ENCODE results near the gene KIAA1958. TPM values are rescaled to one million over a fixed set of nuclear protein-coding genes. Genes with fewer than 3 reads are reported as not detected.
A peak's percentile ranks its signal among the peaks of the same experiment; 100 is the strongest.
"Not testable (repeated sequence)": the region's sequence is repeated elsewhere in the genome, so short reads cannot be mapped to it uniquely, and the experiment has no call there.

KIAA1958 gene
- polyA plus RNA-seq, 1 of the 3 experiments (the other 2 are of a cell fraction) = 1.6 TPM

GRCh38 chr9:112665347-112665746 is 178.7 kb downstream of the KIAA1958 start (continued):
- TF ChIP-seq PBX3 (IDR thresholded peaks at IDR 0.05) (no peak), CTCF (IDR thresholded peaks at IDR 0.05) (peak; percentile 52), YY1 (IDR thresholded peaks at IDR 0.05; ENCODE audit: low read depth) (no peak), NRF1 (IDR thresholded peaks at IDR 0.05; ENCODE audit: low read depth, low read length) (no peak)

DNA sequence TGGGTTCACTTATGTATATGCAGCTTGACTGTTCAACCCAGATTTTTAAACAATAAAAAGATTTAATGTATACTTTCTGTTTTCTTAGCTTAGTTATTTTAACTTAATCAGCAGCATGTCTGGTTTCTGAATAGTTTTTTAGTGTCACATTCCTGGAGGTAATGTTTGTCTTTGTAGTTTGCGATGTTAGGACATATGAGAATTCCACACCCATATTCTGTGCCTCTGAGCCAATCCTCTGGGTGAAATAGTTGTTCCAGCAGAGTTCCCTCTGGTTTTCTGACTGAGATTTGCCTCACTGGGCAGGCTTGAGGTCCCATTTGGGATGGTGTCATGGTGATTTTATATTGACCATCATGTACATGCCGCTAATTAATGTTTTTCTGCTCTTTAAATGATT is 182.7 kb downstream of the KIAA1958 start:
- no peaks in the 10 kb centered on the region for H3K9me3 ChIP-seq

GRCh38 chr9:112670991-112671625 is 184.5 kb downstream of the KIAA1958 start:
- ChIA-PET POLR2A (no interaction called here), CTCF (interaction anchor here (0.6 kb wide), 1 partner anchor 40 kb away, joined by 3 read pairs; no protein-coding TSS in a partner anchor)
- H3F3A ChIP-seq (replicated peaks; ENCODE audit: insufficient read depth) = no peaks in the 10 kb centered on the region
- TF ChIP-seq NRF1 (IDR thresholded peaks at IDR 0.05; ENCODE audit: low read depth, low read length) = no peak
- TF ChIP-seq YY1 (IDR thresholded peaks at IDR 0.05; ENCODE audit: low read depth) = no peak
- no peak for TF ChIP-seq EP300 (IDR thresholded peaks at IDR 0.05; ENCODE audit: borderline replicate concordance in 1 of 2, low read depth in 1 of 2, low read length in 1 of 2)
- no peak for TF ChIP-seq NFIC (IDR thresholded peaks at IDR 0.05; ENCODE audit: borderline replicate concordance)
- TF ChIP-seq TCF12 (IDR thresholded peaks at IDR 0.05) = no peak
- H2AFZ ChIP-seq (ENCODE audit: low read depth) = no peak overlapping the region
- no peaks in the 10 kb centered on the region for H3K27me3 ChIP-seq (ENCODE audit: insufficient read depth)
- no peak overlapping the region for H3K9ac ChIP-seq
- no peaks in the 10 kb centered on the region for H3K4me1 ChIP-seq (ENCODE audit: control insufficient read depth in 1 of 2, insufficient read depth in 2 of 2, low read depth in 1 of 2, low read length in 1 of 2)
- no peak overlapping the region for H3K27ac ChIP-seq (ENCODE audit: low read depth in 2 of 2, low read length in 1 of 2)
- H3K4me2 ChIP-seq = no peak overlapping the region
- no peaks in the 10 kb centered on the region for H3K9me2 ChIP-seq
- H3K79me2 ChIP-seq (ENCODE audit: insufficient read depth) = no peaks in the 10 kb centered on the region
- H3K36me3 ChIP-seq (replicated peaks in 1 of 2; ENCODE audit: control insufficient read depth in 1 of 2, insufficient read depth in 2 of 2, low read length in 1 of 2) = no peaks in the 10 kb centered on the region
- no peaks in the 10 kb centered on the region for H4K20me1 ChIP-seq (ENCODE audit: insufficient read depth)
- no peaks in the 10 kb centered on the region for H3K9me3 ChIP-seq
- no peak overlapping the region for H3K4me3 ChIP-seq (ENCODE audit: low read depth in 2 of 2, low read length in 1 of 2)
- 85% methylated on average over 7 of the region's 7 CpGs for whole genome bisulfite sequencing (ENCODE audit: low lambda C conversion rate)
- DNase-seq = no peak

More for the DNA sequence above, 182.7 kb downstream of the KIAA1958 start:
- DNase-seq = no peak
- Histone ChIP-seq H3F3A (replicated peaks; ENCODE audit: insufficient read depth) (peaks cover 5% of the 10 kb centered on the region), H3K4me2 (no peak overlapping the region), H3K9ac (no peak overlapping the region), H3K27me3 (ENCODE audit: insufficient read depth) (no peaks in the 10 kb centered on the region), H3K4me1 (ENCODE audit: control insufficient read depth in 1 of 2, insufficient read depth in 2 of 2, low read depth in 1 of 2, low read length in 1 of 2) (peaks cover 0 to 7% of the 10 kb centered on the region in 2 experiments; a peak in 1 of 4 replicates), H3K4me3 (ENCODE audit: low read depth in 2 of 2, low read length in 1 of 2) (no peak overlapping the region), H3K36me3 (replicated peaks in 1 of 2; ENCODE audit: control insufficient read depth in 1 of 2, insufficient read depth in 2 of 2, low read length in 1 of 2) (no peaks in the 10 kb centered on the region), H4K20me1 (ENCODE audit: insufficient read depth) (no peaks in the 10 kb centered on the region), H3K27ac (ENCODE audit: low read depth in 2 of 2, low read length in 1 of 2) (no peak overlapping the region), H3K79me2 (ENCODE audit: insufficient read depth) (no peaks in the 10 kb centered on the region), H3K9me2 (no peaks in the 10 kb centered on the region), H2AFZ (ENCODE audit: low read depth) (no peak overlapping the region)
- no peak for TF ChIP-seq NRF1 (IDR thresholded peaks at IDR 0.05; ENCODE audit: low read depth, low read length)
- no peak for TF ChIP-seq TAF1 (IDR thresholded peaks at IDR 0.05; ENCODE audit: borderline replicate concordance, low read depth, low read length)
- no peak for TF ChIP-seq TEAD4 (IDR thresholded peaks at IDR 0.05; ENCODE audit: borderline replicate concordance, insufficient read depth)
- TF ChIP-seq MEF2A (IDR thresholded peaks at IDR 0.05; ENCODE audit: borderline replicate concordance, low read depth) = no peak
- no peak for TF ChIP-seq SMC3 (IDR thresholded peaks at IDR 0.05; ENCODE audit: low read depth, low read length)
- no peak for TF ChIP-seq FOXM1 (IDR thresholded peaks at IDR 0.05; ENCODE audit: low read depth)
- POLR2A ChIA-PET = no interaction called here
- 92% methylated on average over 2 of the region's 2 CpGs for WGBS (ENCODE audit: low lambda C conversion rate)
- CTCF ChIA-PET = no interaction called here

DNA sequence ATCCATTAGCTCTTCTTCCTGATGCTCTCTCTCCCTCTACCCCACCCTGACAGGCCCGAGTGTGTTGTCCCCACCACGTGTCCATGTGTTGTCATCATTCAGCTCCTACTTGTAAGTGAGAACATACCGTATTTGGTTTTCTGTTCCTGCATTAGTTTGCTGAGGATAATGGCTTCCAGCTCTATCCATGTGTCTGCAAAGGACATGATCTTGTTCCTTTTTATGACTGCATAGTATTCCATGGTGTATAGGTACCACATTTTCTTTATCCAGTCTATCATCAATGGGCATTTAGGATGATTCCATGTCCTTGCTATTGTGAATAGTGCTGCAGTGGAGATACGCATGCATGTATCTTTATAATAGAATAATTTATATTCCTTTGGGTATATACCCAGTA is 186.6 kb downstream of the KIAA1958 start:
- H3K27ac ChIP-seq (ENCODE audit: low read depth in 2 of 2, low read length in 1 of 2); H4K20me1 ChIP-seq (ENCODE audit: insufficient read depth); H3K36me3 ChIP-seq (replicated peaks in 1 of 2; ENCODE audit: control insufficient read depth in 1 of 2, insufficient read depth in 2 of 2, low read length in 1 of 2); H3K4me3 ChIP-seq (ENCODE audit: low read depth in 2 of 2, low read length in 1 of 2); H2AFZ ChIP-seq (ENCODE audit: low read depth); POLR2A ChIA-PET; H3K4me1 ChIP-seq (ENCODE audit: control insufficient read depth in 1 of 2, insufficient read depth in 2 of 2, low read depth in 1 of 2, low read length in 1 of 2); H3K9ac ChIP-seq; H3K9me2 ChIP-seq; H3F3A ChIP-seq (replicated peaks; ENCODE audit: insufficient read depth); H3K79me2 ChIP-seq (ENCODE audit: insufficient read depth); H3K9me3 ChIP-seq; H3K27me3 ChIP-seq (ENCODE audit: insufficient read depth); DNase-seq; H3K4me2 ChIP-seq: not testable (repeated sequence)
- 87% methylated on average over 4 of the region's 4 CpGs for WGBS (ENCODE audit: low lambda C conversion rate)
- CTCF ChIA-PET = interaction anchor here (0.5 to 1.9 kb wide), 2 partner anchors 9 to 42 kb away, joined by 3 to 6 read pairs; no protein-coding TSS in a partner anchor
